Body of pancreas (tissue), 4 donors: ENCODE results near the gene DNAAF1. TPM values are rescaled to one million over a fixed set of nuclear protein-coding genes. Genes with fewer than 3 reads are reported as not detected.
"Not testable (repeated sequence)": the region's sequence is repeated elsewhere in the genome, so short reads cannot be mapped to it uniquely, and the experiment has no call there.

ENCODE experiments used
- ATAC-seq: fragments of 150-250 bp; one replicate; pipeline ENCODE4 v1.9.1; 2016
- DNase-seq, 4 donors: peaks; one replicate each; pipeline ENCODE4 v3.0.0-alpha.2; 2019
- H3K27ac ChIP-seq, 4 donors: fragments of 200-600 bp; sonication (generic); 1 replicate in 3 of 4; 2 replicates in 1 of 4; pipeline versions ENCODE4 v1.5.1 to v1.6.1; 2016 to 2019; ENCODE audit warnings: mild to moderate bottlenecking in 1 of 4, mixed read lengths in 1 of 4, moderate library complexity in 1 of 4
- H3K27me3 ChIP-seq, 2 donors: fragments of 200-600 bp; sonication (generic); one replicate each; pipeline ENCODE4 v1.6.0; 2016; ENCODE audit warnings: mild to moderate bottlenecking in 1 of 2
- H3K36me3 ChIP-seq, 2 donors: fragments of 200-600 bp; sonication (generic); replicated peaks in 1 of 2; 2 replicates each; pipeline ENCODE4 v1.5.1; 2016; ENCODE audit warnings: low read depth in 2 of 2; ENCODE audit not compliant: insufficient read depth in 1 of 2
- H3K4me1 ChIP-seq: fragments of 200-600 bp; sonication (generic); one replicate; pipeline ENCODE4 v1.6.0; 2016
- H3K4me3 ChIP-seq, 2 donors: fragments of 200-600 bp; sonication (generic); 1 replicate in 1 of 2; 2 replicates in 1 of 2; pipeline ENCODE4 v1.5.1; 2016 to 2019
- H3K9me3 ChIP-seq, 3 donors: fragments of 200-600 bp; sonication (generic); 1 replicate in 2 of 3; 2 replicates in 1 of 3; pipeline ENCODE4 v1.5.1; 2016
- POLR2A ChIP-seq, 3 donors: fragments of 450-650 bp; IDR thresholded peaks; one replicate each; pipeline ENCODE4 v1.6.1; 2016; ENCODE audit warnings: antibody characterized with exemption in 3 of 3, mild to moderate bottlenecking in 2 of 3
- WGBS, 2 donors: methylation state at CpG; one replicate each; pipeline ENCODE4 v1.1.5; 2017; 5-methylcytosine and 5-hydroxymethylcytosine counted together
- intact Hi-C: fragments of 100-400 bp; cut with DNase I; formaldehyde crosslinking; loops from one replicate; pipeline ENCODE4 v1.15.1; 2023
- total RNA-seq, 2 donors: library from RNA; depleted of rRNA; stranded (reverse); fragments of >200 nt; gene quantifications; one replicate each; pipeline ENCODE4 v1.1.0, GENCODE V29; 2016
- TF ChIP-seq, protein P1 (sequence below), 7 experiments: fragments of 450-650 bp in 4 of 7; fragments of 200-600 bp in 3 of 7; sonication (generic) in 3 of 7; IDR thresholded peaks; one replicate each; pipeline ENCODE4 v1.5.1; 2016 to 2019; ENCODE audit warnings: antibody characterized with exemption in 7 of 7

Gene DNAAF1
- total RNA-seq, 2 donors from 2014 or later: 0.99 to 1.3 TPM

DNA sequence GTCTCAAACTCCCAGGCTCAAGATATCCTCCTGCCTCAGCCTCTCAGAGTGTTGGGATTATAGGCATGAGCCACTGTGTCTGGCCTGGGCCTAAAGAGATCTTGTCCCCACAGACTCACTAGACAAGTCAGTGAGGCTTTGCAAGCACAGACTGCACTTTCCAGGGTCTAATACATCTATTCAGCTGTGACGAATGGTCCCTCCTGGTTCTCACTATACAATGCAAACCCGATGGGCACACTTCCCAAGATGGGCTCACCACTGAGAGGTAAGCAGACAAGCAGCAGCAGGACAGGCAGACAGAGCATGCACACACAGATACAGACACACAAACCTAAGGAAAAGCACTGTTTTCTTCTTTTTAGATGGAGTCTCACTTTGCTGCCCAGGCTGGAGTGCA is 37.2 kb upstream of the DNAAF1 start:
- Histone ChIP-seq H3K4me3 (no peak overlapping the region), H3K4me1 (peaks cover 10% of the 10 kb centered on the region), H3K27ac (no peak overlapping the region), H3K27me3 (no peaks in the 10 kb centered on the region), H3K36me3 (peaks cover 0 to 2% of the 10 kb centered on the region in 2 donors), H3K9me3 (no peaks in the 10 kb centered on the region)
- no peak for DNase-seq
- ATAC-seq: no peak
- intact Hi-C loops: no loop called here
- WGBS, 2 donors: 78% methylated on average over 2 of the region's 2 CpGs; no CpG with 5 or more reads in 1 of the 2 donors
- TF ChIP-seq POLR2A (IDR thresholded peaks at IDR 0.05): no peak

DNA sequence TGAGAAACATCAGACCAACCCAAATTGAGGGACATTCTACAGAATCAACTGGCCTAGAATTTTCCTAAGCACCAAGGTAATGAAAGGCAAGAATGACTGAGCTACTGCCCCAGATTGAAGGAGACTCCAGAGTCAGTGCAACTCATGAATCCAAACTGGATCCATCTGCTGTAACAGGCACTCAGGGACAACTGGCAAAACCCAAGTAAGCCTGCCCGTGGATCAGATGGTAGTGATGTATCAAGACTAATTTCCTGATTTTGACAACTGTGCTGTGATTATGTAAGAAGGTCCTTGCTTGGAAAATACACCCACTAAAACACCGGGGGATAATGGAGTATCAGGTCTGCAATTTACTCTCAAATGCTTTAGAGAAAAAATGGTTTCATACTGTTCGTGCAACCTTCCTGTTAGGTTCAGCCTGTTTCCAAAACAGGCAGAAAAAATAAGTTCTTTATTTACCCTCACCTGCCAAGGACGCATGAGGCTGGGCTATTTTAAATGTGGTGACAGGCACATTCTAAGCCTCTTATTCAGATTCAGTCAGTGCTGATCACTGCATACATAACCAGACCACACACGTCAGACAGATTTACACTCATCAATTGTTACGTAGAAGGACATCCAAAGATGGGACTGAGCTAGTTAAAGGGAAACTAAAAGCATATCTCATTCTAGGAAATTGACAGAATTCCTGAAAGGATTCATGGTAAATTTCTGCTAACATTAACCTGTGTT is 35.3 kb upstream of the DNAAF1 start:
- no peak overlapping the region for H3K27ac ChIP-seq
- H3K4me3 ChIP-seq: no peak overlapping the region
- intact Hi-C loops: no loop called here
- TF ChIP-seq, protein P1, sequence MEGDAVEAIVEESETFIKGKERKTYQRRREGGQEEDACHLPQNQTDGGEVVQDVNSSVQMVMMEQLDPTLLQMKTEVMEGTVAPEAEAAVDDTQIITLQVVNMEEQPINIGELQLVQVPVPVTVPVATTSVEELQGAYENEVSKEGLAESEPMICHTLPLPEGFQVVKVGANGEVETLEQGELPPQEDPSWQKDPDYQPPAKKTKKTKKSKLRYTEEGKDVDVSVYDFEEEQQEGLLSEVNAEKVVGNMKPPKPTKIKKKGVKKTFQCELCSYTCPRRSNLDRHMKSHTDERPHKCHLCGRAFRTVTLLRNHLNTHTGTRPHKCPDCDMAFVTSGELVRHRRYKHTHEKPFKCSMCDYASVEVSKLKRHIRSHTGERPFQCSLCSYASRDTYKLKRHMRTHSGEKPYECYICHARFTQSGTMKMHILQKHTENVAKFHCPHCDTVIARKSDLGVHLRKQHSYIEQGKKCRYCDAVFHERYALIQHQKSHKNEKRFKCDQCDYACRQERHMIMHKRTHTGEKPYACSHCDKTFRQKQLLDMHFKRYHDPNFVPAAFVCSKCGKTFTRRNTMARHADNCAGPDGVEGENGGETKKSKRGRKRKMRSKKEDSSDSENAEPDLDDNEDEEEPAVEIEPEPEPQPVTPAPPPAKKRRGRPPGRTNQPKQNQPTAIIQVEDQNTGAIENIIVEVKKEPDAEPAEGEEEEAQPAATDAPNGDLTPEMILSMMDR (IDR thresholded peaks at IDR 0.05): no peak
- TF ChIP-seq POLR2A (IDR thresholded peaks at IDR 0.05): no peak
- peak; percentile 35 for ATAC-seq
- peaks cover 11% of the 10 kb centered on the region for H3K4me1 ChIP-seq
- no peak for DNase-seq
- H3K36me3 ChIP-seq: peaks cover 0 to 2% of the 10 kb centered on the region in 2 donors
- no peaks in the 10 kb centered on the region for H3K27me3 ChIP-seq
- no peaks in the 10 kb centered on the region for H3K9me3 ChIP-seq
- 26 to 42% methylated on average over 5 to 6 of the region's 6 CpGs for WGBS, 2 donors

DNA sequence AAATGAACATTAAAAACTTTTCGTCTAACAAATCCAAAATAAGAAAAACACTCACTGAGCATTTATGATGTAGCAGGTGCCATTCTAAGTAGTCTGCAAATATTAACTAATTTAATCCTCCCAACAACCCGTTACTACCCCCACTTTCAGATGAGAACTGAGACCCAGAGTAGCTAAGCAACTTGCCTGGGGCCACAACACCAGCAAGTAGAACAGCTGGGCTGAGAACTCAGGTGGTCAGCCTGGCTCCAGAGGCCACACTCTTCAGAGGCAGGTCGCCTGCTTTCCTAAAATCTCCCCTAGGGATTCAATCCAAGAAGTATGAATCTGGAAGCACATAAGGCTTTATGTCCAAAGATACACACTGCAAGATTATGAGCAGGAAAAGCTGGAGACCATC is 34.6 kb upstream of the DNAAF1 start:
- DNase-seq: no peak
- Histone ChIP-seq H3K4me1 (peaks cover 19% of the 10 kb centered on the region), H3K36me3 (peaks cover 0 to 2% of the 10 kb centered on the region in 2 donors), H3K27me3 (no peaks in the 10 kb centered on the region), H3K27ac (no peak overlapping the region), H3K4me3 (no peak overlapping the region), H3K9me3 (no peaks in the 10 kb centered on the region)
- TF ChIP-seq, protein P1 (IDR thresholded peaks at IDR 0.05): no peak
- TF ChIP-seq POLR2A (IDR thresholded peaks at IDR 0.05): no peak
- no peak for ATAC-seq
- WGBS, 2 donors: 78 to 79% methylated on average over 3 of the region's 3 CpGs
- intact Hi-C loops: no loop called here

DNA sequence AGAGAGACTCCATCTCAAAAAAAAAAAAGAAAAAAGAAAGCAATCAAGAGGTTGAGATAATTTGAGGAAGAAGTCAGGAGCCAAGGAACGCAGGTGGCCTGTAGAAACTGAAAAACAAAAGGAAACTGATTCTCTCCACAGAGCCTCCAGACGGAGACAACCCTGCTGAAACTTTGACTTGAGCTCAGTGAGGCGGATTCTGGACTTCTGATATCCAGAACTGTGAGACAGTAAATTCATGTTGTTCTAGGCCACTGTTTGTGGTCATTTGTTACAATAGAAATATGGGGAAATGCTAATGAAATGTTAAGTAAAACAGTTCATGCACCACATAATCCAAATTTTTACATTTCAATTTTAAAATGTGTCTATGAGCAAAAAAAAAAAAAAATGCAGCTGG is 33.6 kb upstream of the DNAAF1 start:
- no peak overlapping the region for H3K27ac ChIP-seq
- ATAC-seq (no peak), DNase-seq (no peak)
- no peaks in the 10 kb centered on the region for H3K27me3 ChIP-seq
- WGBS, 2 donors: 68 to 78% methylated on average over 3 of the region's 3 CpGs
- no peak for TF ChIP-seq POLR2A (IDR thresholded peaks at IDR 0.05)
- TF ChIP-seq, protein P1 (IDR thresholded peaks at IDR 0.05): no peak
- peaks cover 25% of the 10 kb centered on the region for H3K4me1 ChIP-seq
- no peak overlapping the region for H3K4me3 ChIP-seq
- peaks cover 0 to 2% of the 10 kb centered on the region in 2 donors for H3K36me3 ChIP-seq
- H3K9me3 ChIP-seq: no peaks in the 10 kb centered on the region
- intact Hi-C loops: no loop called here

DNA sequence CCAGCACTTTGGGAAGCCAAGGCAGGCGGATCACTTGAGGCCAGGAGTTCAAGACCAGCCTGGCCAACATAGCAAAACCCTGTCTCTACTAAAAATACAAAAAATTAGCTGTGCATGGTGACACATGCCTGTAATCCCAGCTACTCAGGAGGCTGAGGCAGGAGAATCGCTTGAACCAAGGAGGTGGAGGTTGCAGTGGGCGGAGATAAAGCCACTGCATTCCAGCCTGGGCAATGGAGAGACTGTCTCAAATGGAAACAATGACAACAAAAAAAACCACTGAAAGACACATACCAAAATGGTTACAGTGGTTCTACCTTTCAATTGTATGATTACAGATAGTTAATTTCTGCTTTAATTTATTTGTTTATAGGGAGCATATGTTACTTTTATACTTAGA is 33.2 kb upstream of the DNAAF1 start:
- H3K27me3 ChIP-seq, H3K9me3 ChIP-seq, H3K4me3 ChIP-seq, DNase-seq, H3K27ac ChIP-seq, H3K36me3 ChIP-seq, ATAC-seq, intact Hi-C loops: not testable (repeated sequence)
- WGBS, 2 donors: 93 to 94% methylated on average over 3 of the region's 3 CpGs
- H3K4me1 ChIP-seq: peaks cover 25% of the 10 kb centered on the region
